Measurements from ENCODE around the gene ZNF467.

DNA sequence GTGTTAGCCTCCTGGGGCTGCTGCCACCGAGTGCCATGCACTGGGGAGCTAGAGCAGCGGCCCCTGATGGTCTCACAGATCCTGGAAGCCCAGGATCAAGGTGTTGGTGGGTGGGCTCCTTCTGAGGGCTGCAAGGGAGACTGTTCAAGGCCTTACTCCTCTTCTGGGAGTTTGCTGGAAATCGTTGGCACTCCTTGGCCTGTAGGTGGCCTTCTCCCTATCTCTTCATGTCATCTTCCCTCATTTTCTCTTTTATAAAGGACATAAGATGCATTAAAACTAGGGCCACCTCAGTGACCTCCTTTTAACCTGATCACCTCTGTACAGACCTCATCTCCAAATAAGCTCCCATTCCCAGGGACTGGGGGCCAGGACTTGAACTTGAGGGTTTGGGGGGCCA is 37.8 kb upstream of the ZNF467 start:
- TF ChIP-seq, protein P1, sequence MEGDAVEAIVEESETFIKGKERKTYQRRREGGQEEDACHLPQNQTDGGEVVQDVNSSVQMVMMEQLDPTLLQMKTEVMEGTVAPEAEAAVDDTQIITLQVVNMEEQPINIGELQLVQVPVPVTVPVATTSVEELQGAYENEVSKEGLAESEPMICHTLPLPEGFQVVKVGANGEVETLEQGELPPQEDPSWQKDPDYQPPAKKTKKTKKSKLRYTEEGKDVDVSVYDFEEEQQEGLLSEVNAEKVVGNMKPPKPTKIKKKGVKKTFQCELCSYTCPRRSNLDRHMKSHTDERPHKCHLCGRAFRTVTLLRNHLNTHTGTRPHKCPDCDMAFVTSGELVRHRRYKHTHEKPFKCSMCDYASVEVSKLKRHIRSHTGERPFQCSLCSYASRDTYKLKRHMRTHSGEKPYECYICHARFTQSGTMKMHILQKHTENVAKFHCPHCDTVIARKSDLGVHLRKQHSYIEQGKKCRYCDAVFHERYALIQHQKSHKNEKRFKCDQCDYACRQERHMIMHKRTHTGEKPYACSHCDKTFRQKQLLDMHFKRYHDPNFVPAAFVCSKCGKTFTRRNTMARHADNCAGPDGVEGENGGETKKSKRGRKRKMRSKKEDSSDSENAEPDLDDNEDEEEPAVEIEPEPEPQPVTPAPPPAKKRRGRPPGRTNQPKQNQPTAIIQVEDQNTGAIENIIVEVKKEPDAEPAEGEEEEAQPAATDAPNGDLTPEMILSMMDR (IDR thresholded peaks at IDR 0.05) = no peak
- no peak for TF ChIP-seq POLR2A (IDR thresholded peaks at IDR 0.05)
